ENCODE data around the gene CDC42SE1.

GRCh38 chr1:151001602-151002001 lies 57.8 kb downstream of the CDC42SE1 start:
- TF ChIP-seq CTCF (IDR thresholded peaks at IDR 0.05; ENCODE audit: low read length) (no peak), EZH2phosphoT487 (IDR thresholded peaks at IDR 0.05; ENCODE audit: low read length) (no peak), EZH2 (optimal IDR thresholded peaks at IDR 0.05; ENCODE audit: low read depth, low read length) (no peak)
